Right lobe of liver (tissue), 6 donors: Measurements from ENCODE around the gene SH3GLB2. TPM values are rescaled to one million over a fixed set of nuclear protein-coding genes. Genes with fewer than 3 reads are reported as not detected.
"Not testable (repeated sequence)": the region's sequence is repeated elsewhere in the genome, so short reads cannot be mapped to it uniquely, and the experiment has no call there.

Experiments
- ATAC-seq, 4 donors: fragments of 200-7000 bp; cut with Tn5 transposase; one replicate each; pipeline ENCODE4 v1.9.1; 2020; ENCODE audit warnings: mild to moderate bottlenecking in 4 of 4, moderate library complexity in 4 of 4
- DNase-seq, 3 donors: peaks; one replicate each; pipeline ENCODE4 v3.0.0-alpha.2; 2020
- H3K27ac ChIP-seq, 3 donors: fragments of 200-600 bp; one replicate each; pipeline ENCODE4 v1.8.0; 2022
- H3K27me3 ChIP-seq, 2 donors: fragments of 200-600 bp; one replicate each; pipeline ENCODE4 v1.8.0; 2022
- H3K36me3 ChIP-seq, 4 donors: fragments of 200-600 bp; sonication (generic) in 1 of 4; one replicate each; pipeline versions ENCODE4 v1.5.1 to v1.8.0; 2017 to 2022; ENCODE audit warnings: control low read depth in 1 of 4
- H3K4me1 ChIP-seq, 4 donors: fragments of 200-600 bp; sonication (generic) in 1 of 4; one replicate each; pipeline versions ENCODE4 v1.5.1 to v1.8.0; 2017 to 2022; ENCODE audit warnings: control low read depth in 1 of 4
- H3K4me3 ChIP-seq, 3 donors: fragments of 200-600 bp; one replicate each; pipeline ENCODE4 v1.8.0; 2022
- H3K9me3 ChIP-seq, 4 donors: fragments of 200-600 bp; sonication (generic) in 1 of 4; one replicate each; pipeline versions ENCODE4 v1.5.1 to v1.8.0; 2017 to 2022; ENCODE audit warnings: control low read depth in 1 of 4
- CTCF ChIP-seq, 4 donors: fragments of 200-600 bp in 3 of 4; fragments of 450-650 bp in 1 of 4; IDR thresholded peaks; one replicate each; pipeline versions ENCODE4 v1.5.1 to v1.8.0; 2016 to 2022; ENCODE audit warnings: antibody characterized with exemption in 4 of 4, mild to moderate bottlenecking in 2 of 4
- POLR2A ChIP-seq: fragments of 450-650 bp; IDR thresholded peaks from one replicate; pipeline ENCODE4 v1.6.1; 2017; ENCODE audit warnings: antibody characterized with exemption, mild to moderate bottlenecking
- WGBS: methylation state at CpG from one replicate; pipeline ENCODE4 v1.1.6; 2018; ENCODE audit warnings: low coverage, low lambda C conversion rate; ENCODE audit not compliant: insufficient coverage; ENCODE audit errors: missing lambda C conversion rate; 5-methylcytosine and 5-hydroxymethylcytosine counted together
- intact Hi-C, 2 donors: fragments of 100-400 bp; cut with DNase I; formaldehyde crosslinking; loops; one replicate each; pipeline versions ENCODE4 v1.11.2 to v1.14.1; 2022
- total RNA-seq, 6 experiments: library from RNA; depleted of rRNA in 2 of 6; stranded (reverse); fragments of >200 nt in 2 of 6; fragmentation: NEBNext Ultra II Directional in 3 of 6; extraction: Animal tissue kit (Norgen Biotek cat#: 25700) in 3 of 6; gene quantifications; one replicate each; pipeline versions ENCODE4 v1.1.0 to v1.2.4, GENCODE V29; 2016 to 2023
- donor health status: DM: no; HTN: yes; CAD: no.
- donor health status: DM: no; HTN: no; CAD: no.
- donor health status: DM: no; HTN: no; CAD: no.
- donor health status: DM: no; HTN: yes; CAD: no.
- donor health status: DM: no; HTN: yes; CAD: no.

Gene SH3GLB2
- total RNA-seq, 6 experiments from 2014 or later: 23.7 to 28.3 (median 24.7) TPM

GRCh38 chr9:128979111-128979510 is 49.0 kb downstream of the SH3GLB2 start:
- Histone ChIP-seq H3K27me3 (no peaks in the 10 kb centered on the region), H3K36me3 (peaks cover 0 to 72% (median 26%) of the 10 kb centered on the region in 4 donors), H3K4me3 (no peak overlapping the region), H3K27ac (no peak overlapping the region), H3K4me1 (peaks cover 0 to 3% (median 0%) of the 10 kb centered on the region in 4 donors), H3K9me3 (no peaks in the 10 kb centered on the region)
- ATAC-seq (no peak), DNase-seq (no peak)
- WGBS: 83% methylated on average over 3 of the region's 3 CpGs
- no peak for TF ChIP-seq POLR2A
- no peak for TF ChIP-seq CTCF (IDR thresholded peaks at IDR 0.05)
- intact Hi-C loops: no loop called here

GRCh38 chr9:128972956-128973355 is 55.2 kb downstream of the SH3GLB2 start:
- Histone ChIP-seq H3K36me3 (peaks cover 0 to 77% (median 6%) of the 10 kb centered on the region in 4 donors), H3K27me3 (no peaks in the 10 kb centered on the region), H3K9me3 (no peaks in the 10 kb centered on the region), H3K4me3 (no peak overlapping the region), H3K27ac (no peak overlapping the region), H3K4me1 (peaks cover 0 to 3% (median 0%) of the 10 kb centered on the region in 4 donors)
- no peak for ATAC-seq
- intact Hi-C loops: no loop called here
- 58% methylated on average over 4 of the region's 4 CpGs for WGBS
- no peak for DNase-seq
- no peak for TF ChIP-seq CTCF (IDR thresholded peaks at IDR 0.05)
- TF ChIP-seq POLR2A: no peak

GRCh38 chr9:128969491-128969890 is 58.6 kb downstream of the SH3GLB2 start:
- Histone ChIP-seq H3K36me3 (peaks cover 0 to 72% (median 5%) of the 10 kb centered on the region in 4 donors), H3K27me3 (no peaks in the 10 kb centered on the region), H3K4me3 (no peak overlapping the region), H3K9me3 (no peaks in the 10 kb centered on the region), H3K4me1 (no peaks in the 10 kb centered on the region), H3K27ac (no peak overlapping the region)
- no peak for ATAC-seq
- TF ChIP-seq CTCF (IDR thresholded peaks at IDR 0.05) (no peak), POLR2A (no peak)
- DNase-seq: no peak
- WGBS: 93% methylated on average over 5 of the region's 5 CpGs
- intact Hi-C loops: no loop called here

GRCh38 chr9:128961403-128961802 is 66.7 kb downstream of the SH3GLB2 start:
- intact Hi-C loops, H3K27me3 ChIP-seq, ATAC-seq, DNase-seq, H3K9me3 ChIP-seq, H3K4me3 ChIP-seq, H3K27ac ChIP-seq, H3K4me1 ChIP-seq: not testable (repeated sequence)
- H3K36me3 ChIP-seq: peaks cover 7 to 57% (median 17%) of the 10 kb centered on the region in 4 donors
- WGBS: 94% methylated on average over 7 of the region's 9 CpGs

Other genes with a start within 250 kb of the SH3GLB2 start
- gene TBC1D13, start 241.1 kb downstream of the SH3GLB2 start, total RNA-seq: 10 to 100 TPM in 4 of 6 experiments, 1 to 10 TPM in 2; 7.3 to 16.0 (median 12.6) TPM
- gene ENDOG, start 209.8 kb downstream of the SH3GLB2 start, total RNA-seq: 10 to 100 TPM; 22.4 to 50.1 (median 41.0) TPM
- 10 to 100 TPM; 14.5 to 37.8 (median 24.5) TPM for gene SPOUT1, start 198.5 kb downstream of the SH3GLB2 start, total RNA-seq
- gene KYAT1, start 146.4 kb downstream of the SH3GLB2 start, total RNA-seq: 10 to 100 TPM in 4 of 6 experiments, 1 to 10 TPM in 2; 7.2 to 12.7 (median 10.4) TPM
- gene LRRC8A, start 146.2 kb downstream of the SH3GLB2 start, total RNA-seq: 10 to 100 TPM in 5 of 6 experiments, 1 to 10 TPM in 1; 8.6 to 46.1 (median 22.1) TPM
- gene PHYHD1, start 107.3 kb downstream of the SH3GLB2 start, total RNA-seq: 10 to 100 TPM; 14.0 to 69.7 (median 38.2) TPM
- gene DOLK, start 80.7 kb downstream of the SH3GLB2 start, total RNA-seq: 10 to 100 TPM in 2 of 6 experiments, 1 to 10 TPM in 4; 6.6 to 17.3 (median 8.4) TPM
- gene NUP188, start 80.6 kb downstream of the SH3GLB2 start, total RNA-seq: 10 to 100 TPM; 10.5 to 18.7 (median 15.6) TPM
- gene MIGA2, start 8.3 kb upstream of the SH3GLB2 start, total RNA-seq: 10 to 100 TPM in 4 of 6 experiments, 1 to 10 TPM in 2; 9.1 to 16.4 (median 10.8) TPM
- 10 to 100 TPM; 10.1 to 16.8 (median 13.3) TPM for gene DOLPP1, start 52.8 kb upstream of the SH3GLB2 start, total RNA-seq
- 100 to 1,000 TPM in 4 of 6 experiments, 10 to 100 TPM in 2; 86.1 to 146 (median 104) TPM for gene CRAT, start 82.5 kb upstream of the SH3GLB2 start, total RNA-seq
- 100 to 1,000 TPM in 1 of 6 experiments, 10 to 100 TPM in 5; 55.4 to 123 (median 62.0) TPM for gene PTPA, start 83.1 kb upstream of the SH3GLB2 start, total RNA-seq
- 10 to 100 TPM in 3 of 6 experiments, 1 to 10 TPM in 3; 2.7 to 19.8 (median 7.8) TPM for gene IER5L, start 149.9 kb upstream of the SH3GLB2 start, total RNA-seq